ENCODE results near the gene HYAL4.

DNA sequence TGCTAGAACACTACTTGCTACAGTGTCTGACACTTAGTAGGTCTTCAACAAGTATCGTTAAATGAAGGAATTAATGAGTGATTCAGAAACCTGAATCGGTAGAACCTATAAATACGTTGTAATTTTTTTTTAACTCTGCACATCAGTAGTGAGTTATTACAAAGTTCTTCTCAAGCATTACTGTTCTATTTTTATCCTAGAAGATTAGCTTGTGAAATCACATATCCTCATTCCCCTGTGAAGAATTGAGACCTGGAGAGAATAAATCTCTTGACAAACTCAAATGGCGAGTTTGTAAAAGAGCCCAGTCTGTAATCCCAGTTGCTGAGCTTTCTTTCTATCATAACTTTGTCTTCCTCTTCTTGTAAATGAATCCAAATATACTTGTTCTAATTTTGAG is 34.7 kb downstream of the HYAL4 start:
- TF ChIP-seq, protein P1, sequence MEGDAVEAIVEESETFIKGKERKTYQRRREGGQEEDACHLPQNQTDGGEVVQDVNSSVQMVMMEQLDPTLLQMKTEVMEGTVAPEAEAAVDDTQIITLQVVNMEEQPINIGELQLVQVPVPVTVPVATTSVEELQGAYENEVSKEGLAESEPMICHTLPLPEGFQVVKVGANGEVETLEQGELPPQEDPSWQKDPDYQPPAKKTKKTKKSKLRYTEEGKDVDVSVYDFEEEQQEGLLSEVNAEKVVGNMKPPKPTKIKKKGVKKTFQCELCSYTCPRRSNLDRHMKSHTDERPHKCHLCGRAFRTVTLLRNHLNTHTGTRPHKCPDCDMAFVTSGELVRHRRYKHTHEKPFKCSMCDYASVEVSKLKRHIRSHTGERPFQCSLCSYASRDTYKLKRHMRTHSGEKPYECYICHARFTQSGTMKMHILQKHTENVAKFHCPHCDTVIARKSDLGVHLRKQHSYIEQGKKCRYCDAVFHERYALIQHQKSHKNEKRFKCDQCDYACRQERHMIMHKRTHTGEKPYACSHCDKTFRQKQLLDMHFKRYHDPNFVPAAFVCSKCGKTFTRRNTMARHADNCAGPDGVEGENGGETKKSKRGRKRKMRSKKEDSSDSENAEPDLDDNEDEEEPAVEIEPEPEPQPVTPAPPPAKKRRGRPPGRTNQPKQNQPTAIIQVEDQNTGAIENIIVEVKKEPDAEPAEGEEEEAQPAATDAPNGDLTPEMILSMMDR (IDR thresholded peaks at IDR 0.05) = no peak
- TF ChIP-seq POLR2A (IDR thresholded peaks at IDR 0.05) = no peak

Data from uterus (tissue), 2 donors.